Stomach (tissue), 9 donors: ENCODE measurements around the gene CAPN14. TPM values are rescaled to one million over a fixed set of nuclear protein-coding genes. Genes with fewer than 3 reads are reported as not detected.

Source experiments
- DNase-seq, 2 donors: peaks; one replicate each; pipeline versions ENCODE4 v3.0.0 to v3.0.0-alpha.2; 2013 to 2019
- H3K27ac ChIP-seq, 5 donors: fragments of 200-600 bp in 4 of 5; sonication (generic) in 4 of 5; one replicate each; pipeline ENCODE4 v1.5.1; 2013 to 2019; ENCODE audit warnings: mild to moderate bottlenecking in 1 of 5, moderate library complexity in 1 of 5
- H3K27me3 ChIP-seq, 3 donors: fragments of 200-600 bp; sonication (generic); one replicate each; pipeline ENCODE4 v1.5.1; 2017 to 2019; ENCODE audit warnings: mixed run types in 1 of 3
- H3K36me3 ChIP-seq, 4 donors: fragments of 200-600 bp; sonication (generic); 1 replicate in 3 of 4; 2 replicates in 1 of 4; pipeline ENCODE4 v1.5.1; 2016 to 2019
- H3K4me1 ChIP-seq, 4 donors: fragments of 200-600 bp; sonication (generic); one replicate each; pipeline ENCODE4 v1.5.1; 2016 to 2019
- H3K4me3 ChIP-seq, 4 donors: fragments of 200-600 bp; sonication (generic) in 3 of 4; one replicate each; pipeline ENCODE4 v1.5.1; 2016 to 2019; ENCODE audit warnings: mild to moderate bottlenecking in 1 of 4
- H3K9me3 ChIP-seq, 4 donors: fragments of 200-600 bp; sonication (generic); one replicate each; pipeline ENCODE4 v1.5.1; 2016 to 2019
- EP300 ChIP-seq: sonication (generic); formaldehyde crosslinking; IDR thresholded peaks from one replicate; pipeline ENCODE4 v1.6.1; 2017; ENCODE audit warnings: antibody characterized with exemption
- POLR2A ChIP-seq, 4 donors: fragments of 450-650 bp; IDR thresholded peaks; one replicate each; pipeline ENCODE4 v1.6.1; 2016; ENCODE audit warnings: antibody characterized with exemption in 4 of 4, control low read depth in 2 of 4, mild to moderate bottlenecking in 1 of 4, moderate library complexity in 1 of 4
- POLR2AphosphoS5 ChIP-seq, 3 donors: sonication (generic); formaldehyde crosslinking; IDR thresholded peaks; one replicate each; pipeline ENCODE4 v1.6.1; 2016; ENCODE audit warnings: antibody characterized with exemption in 3 of 3
- WGBS, 5 donors: extraction: QIAGEN DNeasy Blood & Tissue Kit in 3 of 5; methylation state at CpG; one replicate each; pipeline versions ENCODE4 v1.1.5 to v1.1.7; 2013 to 2018; 5-methylcytosine and 5-hydroxymethylcytosine counted together
- intact Hi-C: fragments of 100-400 bp; cut with DNase I; formaldehyde crosslinking; loops from one replicate; pipeline ENCODE4 v1.15.1; 2023; ENCODE audit warnings: low total_unique reads
- polyA plus RNA-seq, 3 donors: library from polyadenylated mRNA; stranded (reverse); fragments of 200-250 nt; gene quantifications; one replicate each; pipeline ENCODE4 v1.2.3, GENCODE V29; 2013
- total RNA-seq, 5 donors: library from RNA; depleted of rRNA; stranded (reverse); fragments of >200 nt; gene quantifications; one replicate each; pipeline versions ENCODE4 v1.1.0 to v1.2.3, GENCODE V29; 2014 to 2016
- TF ChIP-seq, protein P1 (sequence below), 7 experiments: fragments of 450-650 bp in 4 of 7; fragments of 200-600 bp in 3 of 7; sonication (generic) in 3 of 7; IDR thresholded peaks; one replicate each; pipeline ENCODE4 v1.5.1; 2016 to 2019; ENCODE audit warnings: antibody characterized with exemption in 7 of 7, control low read depth in 2 of 7, mild to moderate bottlenecking in 1 of 7
- donor health status: healthy with polysubstance abuse.
- donor health status: Bipolar disorder and iron deficiency.
- donor health status: healthy.

The CAPN14 gene
- total and polyA plus RNA-seq, 8 donors: 0.06 to 66.0 (median 1.3) TPM; not detected in 5

- H3K36me3 ChIP-seq: no peaks in the 10 kb centered on the region
- peaks cover 0 to 29% (median 0%) of the 10 kb centered on the region in 3 donors for H3K27me3 ChIP-seq
- intact Hi-C loops: no loop called here
- no peak overlapping the region for H3K4me3 ChIP-seq
- WGBS, 5 donors: 73 to 80% (median 76%) methylated on average over 6 of the region's 6 CpGs
- no peak for DNase-seq
- no peak overlapping the region for H3K27ac ChIP-seq
- H3K4me1 ChIP-seq: no peaks in the 10 kb centered on the region
- TF ChIP-seq POLR2A (IDR thresholded peaks at IDR 0.05) (no peak), POLR2AphosphoS5 (IDR thresholded peaks at IDR 0.05) (no peak), EP300 (no peak)
- TF ChIP-seq, protein P1, sequence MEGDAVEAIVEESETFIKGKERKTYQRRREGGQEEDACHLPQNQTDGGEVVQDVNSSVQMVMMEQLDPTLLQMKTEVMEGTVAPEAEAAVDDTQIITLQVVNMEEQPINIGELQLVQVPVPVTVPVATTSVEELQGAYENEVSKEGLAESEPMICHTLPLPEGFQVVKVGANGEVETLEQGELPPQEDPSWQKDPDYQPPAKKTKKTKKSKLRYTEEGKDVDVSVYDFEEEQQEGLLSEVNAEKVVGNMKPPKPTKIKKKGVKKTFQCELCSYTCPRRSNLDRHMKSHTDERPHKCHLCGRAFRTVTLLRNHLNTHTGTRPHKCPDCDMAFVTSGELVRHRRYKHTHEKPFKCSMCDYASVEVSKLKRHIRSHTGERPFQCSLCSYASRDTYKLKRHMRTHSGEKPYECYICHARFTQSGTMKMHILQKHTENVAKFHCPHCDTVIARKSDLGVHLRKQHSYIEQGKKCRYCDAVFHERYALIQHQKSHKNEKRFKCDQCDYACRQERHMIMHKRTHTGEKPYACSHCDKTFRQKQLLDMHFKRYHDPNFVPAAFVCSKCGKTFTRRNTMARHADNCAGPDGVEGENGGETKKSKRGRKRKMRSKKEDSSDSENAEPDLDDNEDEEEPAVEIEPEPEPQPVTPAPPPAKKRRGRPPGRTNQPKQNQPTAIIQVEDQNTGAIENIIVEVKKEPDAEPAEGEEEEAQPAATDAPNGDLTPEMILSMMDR (IDR thresholded peaks at IDR 0.05): no peak
- no peaks in the 10 kb centered on the region for H3K9me3 ChIP-seq
These were observed 9.8 kb upstream of the CAPN14 start for GRCh38 chr2:31227110-31227509.

DNA sequence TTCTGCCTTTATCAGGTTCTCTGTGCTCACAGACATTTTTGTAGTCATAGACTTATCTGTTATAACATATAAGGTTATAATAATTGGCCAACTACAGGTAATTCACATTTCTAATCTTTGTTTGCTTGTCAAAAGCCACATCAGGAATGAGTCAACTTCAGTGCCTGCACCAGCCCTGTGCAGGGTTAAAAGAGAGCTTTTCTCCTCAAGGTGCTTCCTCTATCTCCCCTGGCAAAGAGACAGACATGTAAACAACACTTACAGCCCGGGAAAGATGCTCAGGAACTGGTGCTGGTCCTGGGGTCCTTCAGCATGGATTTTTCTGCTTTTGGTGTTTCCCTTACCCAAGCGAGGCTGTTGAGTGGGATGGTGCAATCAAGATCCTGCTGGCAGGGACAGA lies 9.0 kb upstream of the CAPN14 start:
- Histone ChIP-seq H3K36me3 (no peaks in the 10 kb centered on the region), H3K4me3 (no peak overlapping the region), H3K27me3 (peaks cover 0 to 22% (median 0%) of the 10 kb centered on the region in 3 donors), H3K9me3 (no peaks in the 10 kb centered on the region), H3K27ac (no peak overlapping the region), H3K4me1 (no peaks in the 10 kb centered on the region)
- TF ChIP-seq EP300: no peak
- no peak for TF ChIP-seq POLR2AphosphoS5 (IDR thresholded peaks at IDR 0.05)
- TF ChIP-seq, protein P1 (IDR thresholded peaks at IDR 0.05): no peak
- TF ChIP-seq POLR2A (IDR thresholded peaks at IDR 0.05): no peak
- 15 to 47% (median 30%) methylated on average over 2 of the region's 2 CpGs for WGBS, 5 donors
- DNase-seq: no peak
- intact Hi-C loops: no loop called here

GRCh38 chr2:31223749-31224148 lies 6.4 kb upstream of the CAPN14 start:
- WGBS, 5 donors: 84 to 92% (median 89%) methylated on average over 7 of the region's 7 CpGs
- intact Hi-C loops: no loop called here
- TF ChIP-seq EP300 (no peak), POLR2A (IDR thresholded peaks at IDR 0.05) (no peak), POLR2AphosphoS5 (IDR thresholded peaks at IDR 0.05) (no peak)
- TF ChIP-seq, protein P1 (IDR thresholded peaks at IDR 0.05): no peak
- Histone ChIP-seq H3K36me3 (no peaks in the 10 kb centered on the region), H3K27me3 (peaks cover 0 to 32% (median 0%) of the 10 kb centered on the region in 3 donors), H3K27ac (no peak overlapping the region), H3K9me3 (no peaks in the 10 kb centered on the region), H3K4me3 (no peak overlapping the region), H3K4me1 (peaks cover 0 to 4% (median 0%) of the 10 kb centered on the region in 4 donors)
- DNase-seq: no peak

DNA sequence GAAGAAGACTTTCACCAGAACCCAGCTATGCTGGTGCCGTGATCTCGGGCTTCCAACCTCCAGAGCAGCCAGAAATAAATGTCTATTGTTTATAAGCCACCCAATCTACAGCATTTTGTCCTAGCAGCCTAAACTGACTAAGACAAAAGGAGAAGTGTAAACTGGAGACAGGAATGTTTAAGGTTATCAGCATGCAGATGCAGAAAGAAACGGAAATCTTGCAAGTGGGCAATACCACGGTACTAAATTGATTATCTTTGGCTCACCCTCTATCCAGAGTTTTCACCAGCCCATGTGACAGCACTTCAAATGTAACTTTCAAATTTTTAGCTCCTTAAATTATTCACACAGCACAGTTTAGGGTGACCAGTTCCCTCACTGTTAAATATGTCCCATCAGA lies 5.7 kb upstream of the CAPN14 start:
- peaks cover 0 to 30% (median 0%) of the 10 kb centered on the region in 3 donors for H3K27me3 ChIP-seq
- H3K36me3 ChIP-seq: no peaks in the 10 kb centered on the region
- H3K4me1 ChIP-seq: peaks cover 0 to 4% (median 0%) of the 10 kb centered on the region in 4 donors
- H3K4me3 ChIP-seq: no peak overlapping the region
- no peak overlapping the region for H3K27ac ChIP-seq
- H3K9me3 ChIP-seq: no peaks in the 10 kb centered on the region
- 65 to 78% (median 66%) methylated on average over 4 of the region's 4 CpGs for WGBS, 5 donors
- intact Hi-C loops: no loop called here
- TF ChIP-seq EP300 (no peak), POLR2A (IDR thresholded peaks at IDR 0.05) (no peak), POLR2AphosphoS5 (IDR thresholded peaks at IDR 0.05) (no peak)
- TF ChIP-seq, protein P1 (IDR thresholded peaks at IDR 0.05): no peak
- DNase-seq: no peak
